ENCODE results near the gene MSTN. TPM values are rescaled to one million over a fixed set of nuclear protein-coding genes. Genes with fewer than 3 reads are reported as not detected.

MSTN gene
- total RNA-seq, 4 donors from 2014 or later = 0.23 to 0.42 (median 0.33) TPM; not detected in 1

DNA sequence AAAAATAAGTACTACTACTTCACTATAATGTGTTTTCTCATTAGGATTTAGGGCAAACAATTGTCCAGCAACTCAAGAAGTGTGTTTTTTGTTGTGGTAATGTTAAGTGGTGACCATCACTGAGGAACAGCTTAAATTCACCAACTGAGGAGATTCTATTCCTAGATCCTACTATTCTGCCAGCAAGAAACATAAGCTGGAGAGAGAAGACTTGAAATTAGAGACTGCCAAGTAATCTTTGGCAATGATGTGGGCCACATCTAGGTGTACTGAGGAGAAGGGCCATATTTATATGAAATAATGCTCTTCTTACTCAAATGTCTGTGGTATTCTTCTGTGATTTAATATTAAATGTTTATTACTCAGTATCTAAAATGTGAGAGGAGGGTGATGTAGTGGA lies 44.3 kb upstream of the MSTN start:
- no peak for DNase-seq (ENCODE audit: extremely low spot score)
- intact Hi-C loops (cut with DNase I) = no loop called here
- TF ChIP-seq POLR2AphosphoS5 (IDR thresholded peaks at IDR 0.05) = no peak
- TF ChIP-seq, protein P1, sequence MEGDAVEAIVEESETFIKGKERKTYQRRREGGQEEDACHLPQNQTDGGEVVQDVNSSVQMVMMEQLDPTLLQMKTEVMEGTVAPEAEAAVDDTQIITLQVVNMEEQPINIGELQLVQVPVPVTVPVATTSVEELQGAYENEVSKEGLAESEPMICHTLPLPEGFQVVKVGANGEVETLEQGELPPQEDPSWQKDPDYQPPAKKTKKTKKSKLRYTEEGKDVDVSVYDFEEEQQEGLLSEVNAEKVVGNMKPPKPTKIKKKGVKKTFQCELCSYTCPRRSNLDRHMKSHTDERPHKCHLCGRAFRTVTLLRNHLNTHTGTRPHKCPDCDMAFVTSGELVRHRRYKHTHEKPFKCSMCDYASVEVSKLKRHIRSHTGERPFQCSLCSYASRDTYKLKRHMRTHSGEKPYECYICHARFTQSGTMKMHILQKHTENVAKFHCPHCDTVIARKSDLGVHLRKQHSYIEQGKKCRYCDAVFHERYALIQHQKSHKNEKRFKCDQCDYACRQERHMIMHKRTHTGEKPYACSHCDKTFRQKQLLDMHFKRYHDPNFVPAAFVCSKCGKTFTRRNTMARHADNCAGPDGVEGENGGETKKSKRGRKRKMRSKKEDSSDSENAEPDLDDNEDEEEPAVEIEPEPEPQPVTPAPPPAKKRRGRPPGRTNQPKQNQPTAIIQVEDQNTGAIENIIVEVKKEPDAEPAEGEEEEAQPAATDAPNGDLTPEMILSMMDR (IDR thresholded peaks at IDR 0.05) = no peak
- no peak for TF ChIP-seq POLR2A (IDR thresholded peaks at IDR 0.05; ENCODE audit: low read depth)
- no peak for TF ChIP-seq EP300 (IDR thresholded peaks at IDR 0.05)

GRCh38 chr2:190105554-190105953 lies 43.0 kb upstream of the MSTN start:
- WGBS = 81% methylated on average over 2 of the region's 2 CpGs
- Histone ChIP-seq H3K27me3 (no peaks in the 10 kb centered on the region), H3K9me3 (peaks cover 0 to 5% (median 0%) of the 10 kb centered on the region in 4 donors), H3K4me3 (no peak overlapping the region), H3K4me1 (peaks cover 0 to 3% (median under 1%) of the 10 kb centered on the region in 4 donors), H3K27ac (replicated peaks in 1 of 4) (no peak overlapping the region), H3K36me3 (no peaks in the 10 kb centered on the region)
- DNase-seq (ENCODE audit: extremely low spot score) = no peak
- intact Hi-C loops (cut with DNase I) = no loop called here
- TF ChIP-seq, protein P1 (IDR thresholded peaks at IDR 0.05) = no peak
- TF ChIP-seq POLR2AphosphoS5 (IDR thresholded peaks at IDR 0.05) (no peak), EP300 (IDR thresholded peaks at IDR 0.05) (no peak), POLR2A (IDR thresholded peaks at IDR 0.05; ENCODE audit: low read depth) (no peak)

More for the DNA sequence above, 44.3 kb upstream of the MSTN start:
- no peaks in the 10 kb centered on the region for H3K36me3 ChIP-seq
- H3K9me3 ChIP-seq = peaks cover 0 to 5% (median 0%) of the 10 kb centered on the region in 4 donors
- no peaks in the 10 kb centered on the region for H3K27me3 ChIP-seq
- no peaks in the 10 kb centered on the region for H3K4me1 ChIP-seq
- no peak overlapping the region for H3K4me3 ChIP-seq
- H3K27ac ChIP-seq (replicated peaks in 1 of 4) = no peak overlapping the region

DNA sequence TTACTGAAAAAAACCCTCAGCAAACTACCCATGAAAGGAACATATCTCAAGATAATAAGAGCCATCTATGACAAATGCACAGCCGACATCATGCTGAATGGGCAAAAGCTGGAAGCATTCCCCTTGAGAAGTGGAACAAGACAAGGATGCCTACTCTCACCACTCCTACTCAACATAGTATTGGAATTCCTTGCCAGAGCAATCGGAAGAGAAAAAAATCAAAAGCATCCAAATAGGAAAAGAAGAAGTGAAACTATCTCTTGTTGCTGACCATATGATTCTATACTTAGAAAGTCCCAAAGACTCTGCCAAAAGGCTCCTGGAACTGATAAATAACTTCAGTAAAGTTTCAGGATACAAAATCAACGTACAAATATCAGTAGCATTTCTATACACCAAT lies 40.6 kb upstream of the MSTN start:
- no peaks in the 10 kb centered on the region for H3K27me3 ChIP-seq
- 74% methylated on average over 3 of the region's 3 CpGs for WGBS
- no peak overlapping the region for H3K27ac ChIP-seq (replicated peaks in 1 of 4)
- peaks cover 0 to 9% (median 6%) of the 10 kb centered on the region in 4 donors for H3K4me1 ChIP-seq
- intact Hi-C loops (cut with DNase I) = no loop called here
- no peak overlapping the region for H3K4me3 ChIP-seq
- peaks cover 0 to 9% (median 0%) of the 10 kb centered on the region in 4 donors for H3K9me3 ChIP-seq
- no peaks in the 10 kb centered on the region for H3K36me3 ChIP-seq
- no peak for DNase-seq (ENCODE audit: extremely low spot score)
- TF ChIP-seq EP300 (IDR thresholded peaks at IDR 0.05) = no peak
- TF ChIP-seq, protein P1 (IDR thresholded peaks at IDR 0.05) = no peak
- no peak for TF ChIP-seq POLR2AphosphoS5 (IDR thresholded peaks at IDR 0.05)
- TF ChIP-seq POLR2A (IDR thresholded peaks at IDR 0.05; ENCODE audit: low read depth) = no peak

- intact Hi-C loops (cut with DNase I) = no loop called here
- 31% methylated on average over 3 of the region's 3 CpGs for WGBS
- no peak for DNase-seq (ENCODE audit: extremely low spot score)
- H3K36me3 ChIP-seq = no peaks in the 10 kb centered on the region
- TF ChIP-seq POLR2A (IDR thresholded peaks at IDR 0.05; ENCODE audit: low read depth) = no peak
- TF ChIP-seq EP300 (IDR thresholded peaks at IDR 0.05) = no peak
- TF ChIP-seq, protein P1 (IDR thresholded peaks at IDR 0.05) = no peak
- TF ChIP-seq POLR2AphosphoS5 (IDR thresholded peaks at IDR 0.05) = no peak
- peaks cover 0 to 9% (median 6%) of the 10 kb centered on the region in 4 donors for H3K4me1 ChIP-seq
- H3K27ac ChIP-seq (replicated peaks in 1 of 4) = no peak overlapping the region
- H3K4me3 ChIP-seq = no peak overlapping the region
- H3K9me3 ChIP-seq = peaks cover 0 to 11% (median 0%) of the 10 kb centered on the region in 4 donors
- H3K27me3 ChIP-seq = no peaks in the 10 kb centered on the region
Measured at GRCh38 chr2:190099890-190100697, 37.6 kb upstream of the MSTN start.

All from esophagus muscularis mucosa (tissue), 4 donors.